DND-41 (cell line): ENCODE results near the gene EPHB3.

ENCODE experiments used
- CTCF ChIP-seq: IDR thresholded peaks from 2 replicates; pipeline ENCODE4 v1.5.1; 2012; ENCODE audit warnings: borderline replicate concordance, low read length, moderate library complexity, mild to moderate bottlenecking; ENCODE audit not compliant: poor library complexity, severe bottlenecking; ENCODE audit errors: extremely low read depth
- EZH2 ChIP-seq: IDR thresholded peaks from 3 replicates; pipeline ENCODE4 v1.6.1; 2012; ENCODE audit warnings: borderline replicate concordance, low read depth, mild to moderate bottlenecking, moderate library complexity, low read length, inconsistent platforms; ENCODE audit not compliant: severe bottlenecking

DNA sequence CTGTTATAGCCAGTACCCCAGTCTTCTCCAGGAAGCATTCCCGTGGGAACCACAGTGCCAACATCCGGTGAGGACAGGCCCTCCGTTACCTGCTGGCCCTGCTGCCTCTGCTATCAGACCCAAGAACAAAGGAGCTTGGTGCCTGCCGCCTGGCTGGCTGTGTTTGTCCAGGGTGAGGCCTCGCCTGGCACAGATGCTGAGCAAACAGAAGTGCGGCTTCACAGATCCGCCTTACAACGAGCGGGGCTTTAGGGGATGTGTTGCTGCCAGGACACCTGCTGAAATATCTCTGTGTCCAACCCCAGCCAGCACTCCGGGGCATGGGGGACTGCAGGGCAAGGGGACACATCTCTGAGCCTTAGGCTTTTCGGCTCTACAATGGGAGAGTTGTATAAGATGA lies 2.2 kb upstream of the EPHB3 start:
- TF ChIP-seq EZH2 (no peak), CTCF (no peak)
